BJ (cell line): ENCODE results near the gene STK32B. TPM values are rescaled to one million over a fixed set of nuclear protein-coding genes. Genes with fewer than 3 reads are reported as not detected.

Experiments
- CTCF ChIA-PET: fragments of 350-600 bp; formaldehyde crosslinking; extraction: SDS; loops from one replicate; lab custom pipeline; 2021; ENCODE audit warnings: antibody characterized with exemption, inconsistent platforms; lab: Yijun Ruan, JAX
- POLR2A ChIA-PET: fragments of 300-600 bp; sonication (Branson Sonifier 250); formaldehyde crosslinking; extraction: SDS; loops from one replicate; lab custom pipeline; 2021; ENCODE audit warnings: antibody characterized with exemption; lab: Charles Lee
- DNase-seq: peaks from one replicate; pipeline ENCODE4 v3.0.0-alpha.2; 2011; ENCODE audit warnings: low read depth
- H3K27me3 ChIP-seq: 2 replicates; pipeline ENCODE4 v1.6.0; 2011; ENCODE audit warnings: low read length; ENCODE audit not compliant: control insufficient read depth, insufficient read depth
- H3K36me3 ChIP-seq: 2 replicates; pipeline ENCODE4 v1.5.1; 2011; ENCODE audit warnings: low read length; ENCODE audit not compliant: control insufficient read depth, insufficient read depth
- H3K4me3 ChIP-seq: 2 replicates; pipeline ENCODE4 v1.5.1; 2011; ENCODE audit warnings: low read depth, mild to moderate bottlenecking, control low read depth, low read length
- CTCF ChIP-seq: IDR thresholded peaks from 2 replicates; pipeline ENCODE4 v1.5.1; 2011; ENCODE audit warnings: low read depth, mild to moderate bottlenecking, control low read depth, inconsistent platforms, low read length, moderate library complexity; ENCODE audit not compliant: insufficient read depth
- polyA plus RNA-seq: library from polyadenylated mRNA; depleted of rRNA; stranded (reverse); fragments of >200 nt; gene quantifications from 2 replicates; pipeline ENCODE4 v1.2.3, GENCODE V29; 2011

The STK32B gene
- polyA plus RNA-seq, 1 experiment, result 11.2 TPM

GRCh38 chr4:5034206-5034605, 17.1 kb upstream of the STK32B start:
- CTCF ChIA-PET, result no interaction called here
- TF ChIP-seq CTCF, result no peak

GRCh38 chr4:5036239-5036638, 15.0 kb upstream of the STK32B start:
- CTCF ChIA-PET, result interaction anchor here (1.2 kb wide), 1 partner anchor 42 kb away, joined by 3 read pairs; no protein-coding TSS in a partner anchor
- H3K27me3 ChIP-seq, result no peaks in the 10 kb centered on the region
- H3K36me3 ChIP-seq, result no peaks in the 10 kb centered on the region
- POLR2A ChIA-PET, result no interaction called here
- no peak for TF ChIP-seq CTCF
- DNase-seq, result no peak
- no peak overlapping the region for H3K4me3 ChIP-seq

More at GRCh38 chr4:5034206-5034605, 17.1 kb upstream of the STK32B start:
- Histone ChIP-seq H3K36me3 (no peaks in the 10 kb centered on the region), H3K27me3 (no peaks in the 10 kb centered on the region), H3K4me3 (no peak overlapping the region)
- DNase-seq, result no peak
- POLR2A ChIA-PET, result no interaction called here

GRCh38 chr4:5037553-5038551, 13.4 kb upstream of the STK32B start:
- ChIA-PET POLR2A (interaction anchor here (0.6 kb wide), 1 partner anchor 645 kb away, joined by 6 read pairs; no protein-coding TSS in a partner anchor), CTCF (interaction anchor here (1.0 to 2.6 kb wide), 2 partner anchors 13 to 753 kb away, joined by 3 to 13 read pairs; partner anchors contain the start of gene STK32B)
- Histone ChIP-seq H3K27me3 (no peaks in the 10 kb centered on the region), H3K4me3 (no peak overlapping the region), H3K36me3 (no peaks in the 10 kb centered on the region)
- no peak for TF ChIP-seq CTCF
- DNase-seq, result peak; percentile 95

- ChIA-PET CTCF (interaction anchor here (0.8 to 1.6 kb wide), 2 partner anchors 10 to 422 kb away, joined by 4 to 5 read pairs; no protein-coding TSS in a partner anchor), POLR2A (no interaction called here)
- DNase-seq, result no peak
- Histone ChIP-seq H3K27me3 (no peaks in the 10 kb centered on the region), H3K36me3 (no peaks in the 10 kb centered on the region), H3K4me3 (no peak overlapping the region)
- TF ChIP-seq CTCF, result no peak
Observed at GRCh38 chr4:5039800-5040199, 11.5 kb upstream of the STK32B start.
